Ovary (tissue), 9 donors: ENCODE measurements around the gene MMS22L. TPM values are rescaled to one million over a fixed set of nuclear protein-coding genes. Genes with fewer than 3 reads are reported as not detected.
A peak's percentile ranks its signal among the peaks of the same experiment; 100 is the strongest.

Experiments used
- DNase-seq, 5 donors: peaks; one replicate each; pipeline ENCODE4 v3.0.0-alpha.2; 2019 to 2020
- H3K27ac ChIP-seq, 2 donors: fragments of 200-600 bp; one replicate each; pipeline versions ENCODE4 v1.5.1 to v1.8.0; 2019 to 2022
- H3K27me3 ChIP-seq: fragments of 200-600 bp; one replicate; pipeline ENCODE4 v1.8.0; 2022
- H3K36me3 ChIP-seq: fragments of 200-600 bp; sonication (generic); one replicate; pipeline ENCODE4 v1.5.1; 2019
- H3K4me1 ChIP-seq: one replicate; pipeline ENCODE4 v1.8.1; 2013; ENCODE audit warnings: mild to moderate bottlenecking, moderate library complexity; ENCODE audit not compliant: insufficient read depth
- H3K4me3 ChIP-seq: fragments of 200-600 bp; sonication (generic); one replicate; pipeline ENCODE4 v1.5.1; 2017
- H3K9me3 ChIP-seq, 2 donors: fragments of 200-600 bp in 1 of 2; sonication (generic) in 1 of 2; one replicate each; pipeline versions ENCODE4 v1.5.1 to v1.8.1; 2013 to 2019; ENCODE audit warnings: mild to moderate bottlenecking in 1 of 2, moderate library complexity in 1 of 2
- EP300 ChIP-seq: sonication (generic); formaldehyde crosslinking; IDR thresholded peaks from one replicate; pipeline ENCODE4 v1.6.1; 2017; ENCODE audit warnings: antibody characterized with exemption
- POLR2A ChIP-seq: fragments of 450-650 bp; IDR thresholded peaks from one replicate; pipeline ENCODE4 v1.6.1; 2017; ENCODE audit warnings: antibody characterized with exemption, mild to moderate bottlenecking, moderate library complexity
- WGBS, 3 donors: extraction: QIAGEN DNeasy Blood & Tissue Kit in 1 of 3; methylation state at CpG; one replicate each; pipeline versions ENCODE4 v1.1.5 to v1.1.7; 2013 to 2017; 5-methylcytosine and 5-hydroxymethylcytosine counted together
- intact Hi-C, 4 donors: fragments of 100-400 bp; cut with DNase I; formaldehyde crosslinking; loops; one replicate each; pipeline versions ENCODE4 v1.11.0 to v1.15.1; 2022 to 2023
- polyA plus RNA-seq, 2 donors: library from polyadenylated mRNA; stranded (reverse); fragments of 200-250 nt in 1 of 2; fragments of 350-450 nt in 1 of 2; fragmentation: Illumina TruSeq in 1 of 2; extraction: RNeasy Lipid Tissue Mini Kit (QIAGEN cat#74804) in 1 of 2; gene quantifications; one replicate each; pipeline ENCODE4 v1.2.3, GENCODE V29; 2013 to 2014
- total RNA-seq, 7 donors: library from RNA; depleted of rRNA in 2 of 7; stranded (reverse); fragments of >200 nt in 2 of 7; fragmentation: NEBNext Ultra II Directional in 3 of 7; extraction: Animal tissue kit (Norgen Biotek cat#: 25700) in 3 of 7; gene quantifications; one replicate each; pipeline versions ENCODE4 v1.1.0 to v1.2.4, GENCODE V29; 2016 to 2023
- TF ChIP-seq, protein P1 (sequence below), 3 donors: fragments of 450-650 bp in 2 of 3; fragments of 200-600 bp in 1 of 3; IDR thresholded peaks; one replicate each; pipeline versions ENCODE4 v1.5.1 to v1.8.0; 2016 to 2022; ENCODE audit warnings: antibody characterized with exemption in 3 of 3, mild to moderate bottlenecking in 1 of 3
- donor health status: DM: no; HTN: no; CAD: no; lungs with moderate emphysema.
- donor health status: DM: no; HTN: no; CAD: no.
- donor health status: Bipolar disorder and iron deficiency.
- donor health status: DM: yes; HTN: yes; CAD: no.
- donor health status: DM: no; HTN: no; CAD: no.
- donor health status: DM: yes; HTN: yes; CAD: no.

Gene MMS22L
- total and polyA plus RNA-seq, 9 donors: 1.8 to 9.8 (median 6.7) TPM

DNA sequence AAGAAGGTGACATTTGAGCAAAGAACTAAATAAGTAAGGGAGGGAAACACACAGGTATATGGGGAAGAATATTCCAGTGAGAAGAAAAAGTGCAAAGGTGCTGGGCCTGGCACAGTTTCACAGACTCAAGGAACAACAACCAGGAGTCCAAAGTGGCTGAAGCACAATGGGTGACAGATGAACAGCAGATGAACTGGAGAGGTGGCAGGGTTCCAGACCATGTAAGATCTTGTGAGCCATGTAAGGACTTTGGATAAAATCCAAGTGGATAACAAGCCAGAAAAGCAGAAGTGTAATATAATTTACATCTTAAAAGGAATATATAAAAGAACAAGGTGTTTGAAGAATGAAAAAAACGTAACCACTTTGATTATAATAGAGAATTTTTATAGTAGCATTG lies 87.9 kb downstream of the MMS22L start:
- no peak overlapping the region for H3K4me3 ChIP-seq
- intact Hi-C loops: loop anchor here in 1 of 4 donors (10.0 kb wide), 1 partner anchor 50 kb away; no protein-coding TSS in a partner anchor
- no peaks in the 10 kb centered on the region for H3K36me3 ChIP-seq
- no peak for DNase-seq
- H3K9me3 ChIP-seq: no peaks in the 10 kb centered on the region
- TF ChIP-seq, protein P1, sequence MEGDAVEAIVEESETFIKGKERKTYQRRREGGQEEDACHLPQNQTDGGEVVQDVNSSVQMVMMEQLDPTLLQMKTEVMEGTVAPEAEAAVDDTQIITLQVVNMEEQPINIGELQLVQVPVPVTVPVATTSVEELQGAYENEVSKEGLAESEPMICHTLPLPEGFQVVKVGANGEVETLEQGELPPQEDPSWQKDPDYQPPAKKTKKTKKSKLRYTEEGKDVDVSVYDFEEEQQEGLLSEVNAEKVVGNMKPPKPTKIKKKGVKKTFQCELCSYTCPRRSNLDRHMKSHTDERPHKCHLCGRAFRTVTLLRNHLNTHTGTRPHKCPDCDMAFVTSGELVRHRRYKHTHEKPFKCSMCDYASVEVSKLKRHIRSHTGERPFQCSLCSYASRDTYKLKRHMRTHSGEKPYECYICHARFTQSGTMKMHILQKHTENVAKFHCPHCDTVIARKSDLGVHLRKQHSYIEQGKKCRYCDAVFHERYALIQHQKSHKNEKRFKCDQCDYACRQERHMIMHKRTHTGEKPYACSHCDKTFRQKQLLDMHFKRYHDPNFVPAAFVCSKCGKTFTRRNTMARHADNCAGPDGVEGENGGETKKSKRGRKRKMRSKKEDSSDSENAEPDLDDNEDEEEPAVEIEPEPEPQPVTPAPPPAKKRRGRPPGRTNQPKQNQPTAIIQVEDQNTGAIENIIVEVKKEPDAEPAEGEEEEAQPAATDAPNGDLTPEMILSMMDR (IDR thresholded peaks at IDR 0.05): no peak
- TF ChIP-seq POLR2A: no peak
- TF ChIP-seq EP300: no peak
- no peaks in the 10 kb centered on the region for H3K27me3 ChIP-seq
- no peaks in the 10 kb centered on the region for H3K4me1 ChIP-seq
- no peak overlapping the region for H3K27ac ChIP-seq
- 86 to 89% (median 88%) methylated on average over 1 of the region's 1 CpG for WGBS, 3 donors

DNA sequence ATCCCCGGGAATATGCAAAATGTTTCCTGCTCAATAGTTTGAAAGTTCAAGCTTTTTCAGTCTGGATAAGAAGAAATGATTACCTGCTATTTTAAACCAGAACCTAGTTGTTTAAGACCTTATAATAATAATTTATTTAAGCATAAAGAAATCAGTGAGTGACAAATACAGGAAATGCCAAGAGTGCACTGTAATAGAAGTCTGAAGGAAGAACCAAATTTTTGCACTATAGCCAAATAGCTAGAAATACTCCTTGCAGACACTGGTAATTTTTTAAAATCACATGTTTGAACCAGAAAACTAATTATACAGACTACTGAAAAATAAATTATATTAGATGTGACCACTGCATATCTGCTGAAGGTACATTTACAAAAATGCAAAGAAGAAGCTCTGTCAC lies 93.2 kb downstream of the MMS22L start:
- Histone ChIP-seq H3K4me3 (no peak overlapping the region), H3K27ac (no peak overlapping the region), H3K9me3 (no peaks in the 10 kb centered on the region), H3K36me3 (no peaks in the 10 kb centered on the region), H3K27me3 (no peaks in the 10 kb centered on the region), H3K4me1 (no peaks in the 10 kb centered on the region)
- WGBS, 3 donors: 60 to 76% (median 62%) methylated on average over 1 of the region's 1 CpG
- DNase-seq: no peak
- intact Hi-C loops: loop anchor here in 2 of 4 donors (10.0 kb wide), 2 partner anchors 55 to 205 kb away; no protein-coding TSS in a partner anchor
- no peak for TF ChIP-seq POLR2A
- TF ChIP-seq, protein P1 (IDR thresholded peaks at IDR 0.05): no peak
- no peak for TF ChIP-seq EP300

DNA sequence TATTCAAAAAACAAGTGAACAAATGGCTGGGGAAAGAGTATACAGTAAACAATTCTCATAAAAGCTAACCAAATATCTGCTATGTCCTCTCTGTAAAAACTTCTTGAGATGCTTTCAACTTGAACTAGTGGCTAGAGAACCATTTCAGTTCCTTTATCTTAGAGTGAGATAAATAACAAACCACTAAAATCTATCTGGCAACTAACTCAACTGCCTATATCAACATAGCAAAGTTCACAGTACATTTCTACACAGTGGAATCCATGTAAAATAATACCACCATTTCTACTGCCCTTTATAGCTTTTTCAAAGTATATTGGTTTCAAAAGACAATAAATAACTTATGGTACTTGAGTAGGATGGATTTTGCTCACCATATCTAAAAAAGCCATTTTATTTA lies 95.1 kb downstream of the MMS22L start:
- no peaks in the 10 kb centered on the region for H3K36me3 ChIP-seq
- no peaks in the 10 kb centered on the region for H3K4me1 ChIP-seq
- H3K27ac ChIP-seq: no peak overlapping the region
- no peaks in the 10 kb centered on the region for H3K9me3 ChIP-seq
- no peak for DNase-seq
- intact Hi-C loops: loop anchor here in 1 of 4 donors (10.0 kb wide), 1 partner anchor 207 kb away; no protein-coding TSS in a partner anchor
- H3K4me3 ChIP-seq: no peak overlapping the region
- TF ChIP-seq POLR2A (no peak), EP300 (no peak)
- TF ChIP-seq, protein P1 (IDR thresholded peaks at IDR 0.05): no peak
- H3K27me3 ChIP-seq: no peaks in the 10 kb centered on the region

DNA sequence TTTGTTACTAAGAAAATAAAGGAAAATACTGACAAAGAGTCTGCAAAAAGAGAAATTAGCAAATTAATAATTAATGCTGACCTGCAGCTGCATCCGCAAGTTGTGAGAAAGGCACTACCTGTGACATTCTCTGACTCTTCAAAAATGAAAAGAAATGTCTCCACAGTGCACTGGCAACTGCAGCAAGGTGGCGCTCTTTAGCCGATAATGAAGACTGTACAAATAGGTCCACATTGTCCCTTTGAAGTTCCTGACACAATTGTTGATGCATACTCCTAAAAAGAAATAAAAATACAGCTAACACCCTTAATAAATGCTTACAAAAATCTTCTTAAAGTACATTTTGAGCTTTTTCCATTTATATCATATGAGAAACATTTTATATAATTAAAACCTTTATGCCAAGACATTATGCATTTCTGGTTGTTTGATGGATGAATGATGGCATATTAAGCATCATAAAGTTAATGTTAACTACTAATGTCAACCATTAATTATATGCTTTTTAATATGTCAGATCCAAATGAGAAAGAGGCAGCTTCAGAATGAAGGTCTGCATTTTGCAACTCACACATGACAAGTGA lies 96.5 kb downstream of the MMS22L start:
- Histone ChIP-seq H3K4me3 (no peak overlapping the region), H3K9me3 (no peaks in the 10 kb centered on the region), H3K4me1 (no peaks in the 10 kb centered on the region), H3K27ac (no peak overlapping the region), H3K36me3 (no peaks in the 10 kb centered on the region), H3K27me3 (no peaks in the 10 kb centered on the region)
- WGBS, 3 donors: 23 to 25% (median 24%) methylated on average over 3 of the region's 3 CpGs
- intact Hi-C loops: loop anchor here in 1 of 4 donors (10.0 kb wide), 1 partner anchor 208 kb away; no protein-coding TSS in a partner anchor
- DNase-seq: peak; percentile 21 to 56 (median 47)
- TF ChIP-seq, protein P1 (IDR thresholded peaks at IDR 0.05): peak in 2 of 3 donors; percentile 15 to 23
- TF ChIP-seq POLR2A: no peak
